Measurements from ENCODE around the gene OTOP3. TPM values are rescaled to one million over a fixed set of nuclear protein-coding genes. Genes with fewer than 3 reads are reported as not detected.

Gene OTOP3
- total RNA-seq, 2 experiments from 2014 or later = not detected

DNA sequence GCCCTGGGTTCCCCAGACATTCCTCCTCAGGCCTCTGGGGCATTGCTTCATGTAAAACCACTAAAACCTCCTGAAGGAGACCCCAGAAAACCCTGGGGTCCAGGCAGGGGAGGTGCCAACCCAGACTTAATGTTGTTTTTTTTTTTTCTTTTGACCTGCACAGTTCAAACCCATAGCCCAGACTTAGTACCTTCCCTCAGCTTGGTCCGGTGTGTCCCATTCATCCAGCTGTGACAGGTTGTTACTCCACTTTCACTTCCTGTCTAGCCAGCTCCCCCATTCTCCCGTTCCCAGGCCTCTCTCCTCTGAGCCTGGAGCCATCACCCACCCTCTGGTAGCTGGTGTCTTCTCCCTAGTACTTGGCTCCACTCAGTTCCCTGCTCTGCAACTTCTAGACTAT is 56.5 kb downstream of the OTOP3 start:
- no peak overlapping the region for H3K27ac Mint-ChIP-seq
- H3K36me3 Mint-ChIP-seq (ENCODE audit: low read depth) = no peaks in the 10 kb centered on the region
- POLR2A ChIA-PET = no interaction called here
- H3K4me1 Mint-ChIP-seq = peaks cover 8% of the 10 kb centered on the region
- no peaks in the 10 kb centered on the region for H3K9me3 Mint-ChIP-seq
- H3K27me3 Mint-ChIP-seq = peaks cover 25% of the 10 kb centered on the region
- CTCF ChIA-PET = interaction anchor here (0.6 to 2.2 kb wide), 3 partner anchors 17 to 1190 kb away, joined by 3 to 6 read pairs (median 5); no protein-coding TSS in a partner anchor
- no peak for DNase-seq
- no peak overlapping the region for H3K4me3 Mint-ChIP-seq

DNA sequence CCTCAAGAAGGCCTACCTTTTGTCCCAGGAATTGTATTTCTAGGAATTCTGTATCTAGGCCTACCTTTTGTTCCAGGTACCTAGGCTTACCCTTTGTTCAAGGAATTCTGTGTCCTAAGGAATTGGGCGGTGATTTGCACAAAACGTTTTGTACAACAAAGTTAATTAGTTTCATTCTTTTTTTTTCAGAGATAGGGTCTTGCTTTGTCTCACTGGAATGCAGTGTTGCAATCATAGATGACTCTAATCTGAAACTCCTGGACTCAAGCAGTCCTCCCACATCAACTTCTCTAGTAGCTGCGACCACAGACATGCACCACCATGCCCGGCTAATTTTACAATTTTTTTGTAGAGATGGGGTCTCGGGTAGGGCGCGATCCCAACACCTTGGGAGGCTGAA is 58.7 kb downstream of the OTOP3 start:
- Mint-ChIP-seq H3K9me3 (no peaks in the 10 kb centered on the region), H3K4me3 (no peak overlapping the region), H3K27ac (no peak overlapping the region), H3K36me3 (ENCODE audit: low read depth) (no peaks in the 10 kb centered on the region), H3K4me1 (peaks cover 16% of the 10 kb centered on the region), H3K27me3 (peaks cover 11% of the 10 kb centered on the region)
- POLR2A ChIA-PET = no interaction called here
- no peak for DNase-seq
- CTCF ChIA-PET = interaction anchor here (0.6 to 3.2 kb wide), 5 partner anchors 10 to 120 kb away, joined by 3 to 11 read pairs (median 3); partner anchors contain the start of gene MRPL58

DNA sequence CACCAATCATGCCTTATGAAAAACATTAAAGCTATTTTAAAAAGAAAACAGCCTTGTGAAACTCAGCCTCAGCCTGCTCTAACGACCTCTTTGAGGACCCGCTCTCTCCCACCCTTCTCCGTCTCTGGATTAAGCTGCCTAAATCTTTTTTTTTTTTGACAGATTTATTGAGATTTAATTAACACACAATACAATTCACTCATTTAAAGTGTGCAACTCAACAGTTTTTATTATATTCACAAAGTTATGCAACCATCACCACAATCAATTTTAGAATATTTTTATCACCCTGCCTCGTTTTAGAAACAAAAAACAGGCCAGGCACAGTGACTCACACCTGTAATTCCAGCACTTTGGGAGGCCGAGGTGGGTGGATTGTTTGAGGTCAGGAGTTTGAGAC is 60.1 kb downstream of the OTOP3 start:
- ChIA-PET POLR2A (interaction anchor here (0.7 kb wide), 1 partner anchor 385 kb away, joined by 6 read pairs; no protein-coding TSS in a partner anchor), CTCF (interaction anchor here (2.2 to 3.2 kb wide), 2 partner anchors 11 to 16 kb away, joined by 6 to 11 read pairs; partner anchors contain the start of gene MRPL58)
- Mint-ChIP-seq H3K27me3 (peaks cover 6% of the 10 kb centered on the region), H3K4me3 (no peak overlapping the region), H3K9me3 (no peaks in the 10 kb centered on the region), H3K27ac (no peak overlapping the region), H3K36me3 (ENCODE audit: low read depth) (no peaks in the 10 kb centered on the region), H3K4me1 (peaks cover 12% of the 10 kb centered on the region)
- no peak for DNase-seq

DNA sequence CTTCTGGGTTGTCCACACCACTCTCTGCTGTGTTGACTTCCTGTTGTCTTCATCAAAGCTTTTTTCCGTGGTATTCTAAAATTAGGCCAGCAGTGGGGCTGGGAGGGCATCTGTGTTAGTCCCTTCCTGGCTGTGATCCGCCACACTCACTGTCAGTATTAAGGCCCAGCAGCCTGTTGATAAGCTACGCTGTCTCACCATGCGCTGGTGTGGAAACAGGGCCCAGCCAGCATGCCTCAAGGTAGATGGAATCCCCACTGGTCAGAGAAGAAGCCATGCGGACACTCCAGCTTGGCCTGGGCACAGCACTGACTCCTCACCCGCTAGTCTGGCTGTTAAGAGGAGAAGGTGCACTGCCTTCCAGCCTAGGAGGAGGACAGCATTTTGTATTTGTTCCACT is 63.1 kb downstream of the OTOP3 start:
- CTCF ChIA-PET = interaction anchor here (0.9 to 2.2 kb wide), 4 partner anchors 10 to 37 kb away, joined by 3 to 13 read pairs (median 4); partner anchors contain the start of gene MRPL58
- H3K27ac Mint-ChIP-seq = no peak overlapping the region

DNA sequence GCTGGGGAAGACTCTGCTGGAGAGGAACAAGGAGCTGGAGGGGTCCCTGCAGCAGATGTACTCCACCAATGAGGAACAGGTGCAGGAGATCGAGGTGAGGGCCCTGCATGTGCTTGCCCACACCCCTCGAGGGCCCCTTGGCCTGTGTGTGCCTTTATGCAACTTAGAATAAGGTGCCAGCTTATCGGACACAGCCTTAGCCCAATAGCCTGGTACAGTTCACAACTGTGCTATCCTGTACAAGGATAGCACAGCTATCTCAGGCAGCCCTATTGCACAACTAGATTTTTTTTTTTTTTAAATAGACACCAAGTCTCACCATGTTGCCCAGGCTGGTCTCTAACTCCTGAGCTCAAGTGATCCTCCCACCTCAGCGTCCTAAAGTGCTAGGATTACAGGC is 63.8 kb downstream of the OTOP3 start:
- Mint-ChIP-seq H3K36me3 (ENCODE audit: low read depth) (no peaks in the 10 kb centered on the region), H3K4me3 (no peak overlapping the region), H3K27me3 (peaks cover 2% of the 10 kb centered on the region), H3K4me1 (peaks cover 12% of the 10 kb centered on the region), H3K9me3 (no peaks in the 10 kb centered on the region), H3K27ac (no peak overlapping the region)
- ChIA-PET CTCF (interaction anchor here (1.0 to 2.2 kb wide), 5 partner anchors 9 to 38 kb away, joined by 3 to 13 read pairs (median 4); partner anchors contain the start of gene MRPL58), POLR2A (interaction anchor here (0.6 kb wide), 1 partner anchor 66 kb away, joined by 5 read pairs; no protein-coding TSS in a partner anchor)
- no peak for DNase-seq

More for the DNA sequence above, 63.1 kb downstream of the OTOP3 start:
- no peak for DNase-seq
- peaks cover 2% of the 10 kb centered on the region for H3K27me3 Mint-ChIP-seq
- POLR2A ChIA-PET = no interaction called here
- H3K36me3 Mint-ChIP-seq (ENCODE audit: low read depth) = no peaks in the 10 kb centered on the region
- H3K9me3 Mint-ChIP-seq = no peaks in the 10 kb centered on the region
- H3K4me1 Mint-ChIP-seq = peaks cover 12% of the 10 kb centered on the region
- H3K4me3 Mint-ChIP-seq = no peak overlapping the region

Other genes starting within 250 kb of the OTOP3 start
- not detected for gene CD300LF, start 223.0 kb upstream of the OTOP3 start, total RNA-seq
- gene RAB37, start 198.6 kb upstream of the OTOP3 start, total RNA-seq = 10 to 100 TPM; 28.2 to 30.4 TPM
- 100 to 1,000 TPM; 254 to 281 TPM for gene NHERF1, start 187.3 kb upstream of the OTOP3 start, total RNA-seq
- gene NAT9, start 159.6 kb upstream of the OTOP3 start, total RNA-seq = 10 to 100 TPM; 28.6 to 34.4 TPM
- gene GRIN2C, start 76.0 kb upstream of the OTOP3 start, total RNA-seq = under 1 TPM; 0.20 to 0.25 TPM
- 10 to 100 TPM; 36.0 to 43.4 TPM for gene FDXR, start 62.9 kb upstream of the OTOP3 start, total RNA-seq
- not detected for gene FADS6, start 42.3 kb upstream of the OTOP3 start, total RNA-seq
- gene USH1G, start 12.6 kb upstream of the OTOP3 start, total RNA-seq = not detected
- not detected for gene OTOP2, start 11.6 kb upstream of the OTOP3 start, total RNA-seq
- under 1 TPM; 0.44 to 0.82 TPM for gene HID1, start 36.9 kb downstream of the OTOP3 start, total RNA-seq
- under 1 TPM; 0.31 to 0.40 TPM for gene CDR2L, start 51.7 kb downstream of the OTOP3 start, total RNA-seq
- 10 to 100 TPM; 41.2 to 46.2 TPM for gene MRPL58, start 76.8 kb downstream of the OTOP3 start, total RNA-seq
- 100 to 1,000 TPM; 252 to 259 TPM for gene ATP5PD, start 111.1 kb downstream of the OTOP3 start, total RNA-seq
- 10 to 100 TPM; 21.7 TPM for gene KCTD2, start 111.3 kb downstream of the OTOP3 start, total RNA-seq
- gene SLC16A5, start 152.1 kb downstream of the OTOP3 start, total RNA-seq = 10 to 100 TPM; 11.4 to 12.2 TPM
- 10 to 100 TPM; 18.5 to 18.8 TPM for gene ARMC7, start 174.1 kb downstream of the OTOP3 start, total RNA-seq
- gene NT5C, start 195.8 kb downstream of the OTOP3 start, total RNA-seq = 10 to 100 TPM; 45.2 to 50.4 TPM
- 100 to 1,000 TPM; 277 to 280 TPM for gene JPT1, start 218.6 kb downstream of the OTOP3 start, total RNA-seq
- gene SUMO2, start 247.1 kb downstream of the OTOP3 start, total RNA-seq = 100 to 1,000 TPM; 527 to 642 TPM

All from activated CD4-positive, alpha-beta T cell treated with anti-CD3 and anti-CD28 coated beads, Interleukin-2, amount 10 ng/mL, durations not matched to agents 7 days and 5 days (primary cell).